ENCODE data around the gene FMNL2. TPM values are rescaled to one million over a fixed set of nuclear protein-coding genes. Genes with fewer than 3 reads are reported as not detected.

FMNL2 gene
- total RNA-seq, 3 donors from 2014 or later = 0.63 to 3.2 (median 1.4) TPM

- H3K4me3 Mint-ChIP-seq = no peak overlapping the region
- H3K36me3 Mint-ChIP-seq (ENCODE audit: insufficient read depth) = no peaks in the 10 kb centered on the region
- H3K9me3 Mint-ChIP-seq = no peaks in the 10 kb centered on the region
- DNase-seq = no peak
- no peak for ATAC-seq
- peaks cover 8% of the 10 kb centered on the region for H3K27me3 Mint-ChIP-seq (ENCODE audit: low read depth)
- no peaks in the 10 kb centered on the region for H3K4me1 Mint-ChIP-seq (ENCODE audit: low read depth)
These were observed 120.0 kb downstream of the FMNL2 start for GRCh38 chr2:152454960-152455359.

GRCh38 chr2:152455738-152456137, 120.8 kb downstream of the FMNL2 start:
- no peaks in the 10 kb centered on the region for H3K4me1 Mint-ChIP-seq (ENCODE audit: low read depth)
- ATAC-seq (no peak), DNase-seq (no peak)
- peaks cover 8% of the 10 kb centered on the region for H3K27me3 Mint-ChIP-seq (ENCODE audit: low read depth)
- no peaks in the 10 kb centered on the region for H3K9me3 Mint-ChIP-seq
- no peaks in the 10 kb centered on the region for H3K36me3 Mint-ChIP-seq (ENCODE audit: insufficient read depth)
- H3K4me3 Mint-ChIP-seq = no peak overlapping the region

- Mint-ChIP-seq H3K4me1 (ENCODE audit: low read depth) (no peaks in the 10 kb centered on the region), H3K36me3 (ENCODE audit: insufficient read depth) (no peaks in the 10 kb centered on the region), H3K27me3 (ENCODE audit: low read depth) (peaks cover 8% of the 10 kb centered on the region), H3K9me3 (no peaks in the 10 kb centered on the region), H3K4me3 (no peak overlapping the region)
- no peak for DNase-seq
- ATAC-seq = no peak
These were observed 121.3 kb downstream of the FMNL2 start for GRCh38 chr2:152456262-152456661.

GRCh38 chr2:152458441-152458940, 123.5 kb downstream of the FMNL2 start:
- Mint-ChIP-seq H3K9me3 (no peaks in the 10 kb centered on the region), H3K27me3 (ENCODE audit: low read depth) (peaks cover 4% of the 10 kb centered on the region), H3K36me3 (ENCODE audit: insufficient read depth) (no peaks in the 10 kb centered on the region), H3K4me1 (ENCODE audit: low read depth) (no peaks in the 10 kb centered on the region), H3K4me3 (no peak overlapping the region)
- DNase-seq = no peak
- ATAC-seq = no peak

DNA sequence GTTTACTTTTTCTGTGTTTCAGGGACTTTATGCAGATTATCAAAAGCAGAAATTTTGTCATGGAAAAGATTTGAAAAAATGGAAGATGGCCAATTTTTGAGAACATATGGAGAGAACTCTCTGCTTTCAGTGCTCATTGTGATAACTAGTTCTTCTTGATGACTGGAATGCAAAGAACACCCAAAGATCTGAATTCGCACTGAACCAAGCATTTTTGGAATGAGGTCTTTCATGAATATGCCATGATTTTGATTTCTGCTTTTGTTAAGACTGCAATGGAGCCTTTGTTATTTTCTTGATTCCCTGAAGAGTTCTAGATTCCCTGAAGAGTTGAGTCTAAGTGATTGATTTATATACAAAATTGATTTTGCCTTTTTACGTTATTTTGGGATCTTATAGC, 124.1 kb downstream of the FMNL2 start:
- H3K9me3 Mint-ChIP-seq = no peaks in the 10 kb centered on the region
- no peaks in the 10 kb centered on the region for H3K4me1 Mint-ChIP-seq (ENCODE audit: low read depth)
- no peak overlapping the region for H3K4me3 Mint-ChIP-seq
- peaks cover 5% of the 10 kb centered on the region for H3K27me3 Mint-ChIP-seq (ENCODE audit: low read depth)
- no peak for DNase-seq
- ATAC-seq = no peak
- no peaks in the 10 kb centered on the region for H3K36me3 Mint-ChIP-seq (ENCODE audit: insufficient read depth)

DNA sequence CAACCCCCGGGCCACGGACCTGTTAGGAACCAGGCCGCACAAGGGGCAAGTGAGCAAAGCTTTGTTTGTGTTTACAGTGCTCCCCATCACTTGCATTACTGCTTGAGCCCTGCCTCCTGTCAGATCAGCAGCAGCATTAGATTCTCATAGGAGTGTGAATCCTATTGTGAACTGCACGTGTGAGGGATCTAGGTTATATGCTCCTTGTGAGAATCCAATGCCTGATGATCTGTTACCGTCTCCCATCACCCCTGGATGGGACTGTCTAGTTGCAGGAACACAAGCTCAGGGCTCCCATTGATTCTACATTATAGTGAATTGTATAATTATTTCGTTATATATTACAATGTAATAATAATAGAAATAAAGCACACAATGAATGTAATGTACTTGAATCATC, 125.6 kb downstream of the FMNL2 start:
- no peak for ATAC-seq
- DNase-seq = no peak
- Mint-ChIP-seq H3K36me3 (ENCODE audit: insufficient read depth) (no peaks in the 10 kb centered on the region), H3K4me3 (no peak overlapping the region), H3K9me3 (no peaks in the 10 kb centered on the region), H3K4me1 (ENCODE audit: low read depth) (no peaks in the 10 kb centered on the region), H3K27me3 (ENCODE audit: low read depth) (peaks cover 6% of the 10 kb centered on the region)

DNA sequence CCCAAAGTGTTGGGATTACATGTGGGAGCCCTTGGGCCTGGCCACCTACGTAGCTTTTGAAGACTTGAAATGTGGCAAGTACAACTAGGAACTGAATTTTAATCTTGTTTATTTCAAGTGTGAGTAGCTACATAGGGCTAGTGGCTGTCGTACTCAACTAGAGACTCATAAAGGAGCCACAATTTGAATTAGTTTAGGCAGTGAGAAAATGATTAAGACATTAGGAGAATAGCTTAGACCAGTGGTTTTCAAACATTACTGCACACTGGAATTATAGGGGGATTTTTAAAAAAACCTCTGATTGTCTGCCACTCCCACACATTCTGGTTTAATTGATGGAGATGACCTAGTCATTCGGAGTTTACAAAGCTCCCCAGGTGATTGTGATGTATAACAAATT, 127.1 kb downstream of the FMNL2 start:
- no peaks in the 10 kb centered on the region for H3K9me3 Mint-ChIP-seq
- peaks cover 6% of the 10 kb centered on the region for H3K27me3 Mint-ChIP-seq (ENCODE audit: low read depth)
- no peaks in the 10 kb centered on the region for H3K4me1 Mint-ChIP-seq (ENCODE audit: low read depth)
- H3K4me3 Mint-ChIP-seq = no peak overlapping the region
- no peak for DNase-seq
- no peaks in the 10 kb centered on the region for H3K36me3 Mint-ChIP-seq (ENCODE audit: insufficient read depth)
- no peak for ATAC-seq

DNA sequence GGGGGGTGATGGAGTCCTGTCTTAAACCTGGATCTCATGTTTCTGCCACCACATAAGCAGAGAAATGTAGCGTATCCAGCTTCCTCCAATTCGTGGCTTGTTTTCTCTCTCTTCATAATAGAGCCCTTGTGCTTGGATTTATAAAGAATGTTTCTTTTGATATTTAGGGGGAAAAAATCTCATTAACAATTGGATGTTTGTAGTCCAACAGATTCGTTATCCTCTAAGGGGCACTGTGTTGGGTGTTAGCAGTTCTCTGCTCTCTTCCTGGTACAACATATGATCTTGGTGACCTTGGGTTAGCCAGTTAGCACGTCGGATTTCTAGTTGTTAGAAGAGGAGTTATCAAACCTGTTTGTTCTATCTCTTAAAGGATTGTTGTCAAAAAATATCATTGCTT, 127.8 kb downstream of the FMNL2 start:
- H3K4me1 Mint-ChIP-seq (ENCODE audit: low read depth) = no peaks in the 10 kb centered on the region
- H3K36me3 Mint-ChIP-seq (ENCODE audit: insufficient read depth) = no peaks in the 10 kb centered on the region
- H3K27me3 Mint-ChIP-seq (ENCODE audit: low read depth) = peaks cover 6% of the 10 kb centered on the region
- no peak overlapping the region for H3K4me3 Mint-ChIP-seq
- no peaks in the 10 kb centered on the region for H3K9me3 Mint-ChIP-seq
- DNase-seq = no peak
- no peak for ATAC-seq

DNA sequence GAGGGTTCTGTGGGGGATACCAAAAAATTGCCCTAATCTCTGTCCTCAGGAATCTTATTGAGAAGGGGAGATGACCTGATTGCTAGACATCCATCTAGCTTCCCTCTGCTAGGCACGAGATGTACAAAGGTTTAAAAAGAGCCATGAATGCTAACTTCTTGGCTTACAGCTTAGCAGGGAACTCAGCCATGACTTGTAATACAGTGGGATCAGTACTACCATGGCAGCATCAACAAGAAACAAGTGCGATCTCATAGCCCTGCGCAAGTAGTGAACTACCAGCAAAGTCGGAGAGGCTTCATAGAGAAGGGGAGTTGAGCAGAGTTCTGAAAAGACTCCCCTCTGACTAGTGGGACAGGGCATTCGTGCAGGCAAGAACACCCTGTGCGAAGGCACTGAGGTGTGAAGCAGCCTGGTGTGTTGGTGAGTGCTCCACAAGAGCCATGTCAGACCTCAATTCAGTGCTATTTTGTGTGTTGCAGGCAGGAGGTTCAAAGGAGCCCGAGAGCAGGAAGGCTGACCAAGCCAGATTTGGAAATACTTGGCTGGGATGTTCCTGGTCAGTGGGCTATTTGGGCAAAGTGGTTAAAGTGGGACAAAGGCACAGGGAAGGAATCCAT, 130.0 kb downstream of the FMNL2 start:
- DNase-seq = no peak
- no peak for ATAC-seq
- H3K27me3 Mint-ChIP-seq (ENCODE audit: low read depth) = peaks cover 4% of the 10 kb centered on the region
- no peak overlapping the region for H3K4me3 Mint-ChIP-seq
- H3K9me3 Mint-ChIP-seq = no peaks in the 10 kb centered on the region
- peaks cover 3% of the 10 kb centered on the region for H3K4me1 Mint-ChIP-seq (ENCODE audit: low read depth)
- no peaks in the 10 kb centered on the region for H3K36me3 Mint-ChIP-seq (ENCODE audit: insufficient read depth)

DNA sequence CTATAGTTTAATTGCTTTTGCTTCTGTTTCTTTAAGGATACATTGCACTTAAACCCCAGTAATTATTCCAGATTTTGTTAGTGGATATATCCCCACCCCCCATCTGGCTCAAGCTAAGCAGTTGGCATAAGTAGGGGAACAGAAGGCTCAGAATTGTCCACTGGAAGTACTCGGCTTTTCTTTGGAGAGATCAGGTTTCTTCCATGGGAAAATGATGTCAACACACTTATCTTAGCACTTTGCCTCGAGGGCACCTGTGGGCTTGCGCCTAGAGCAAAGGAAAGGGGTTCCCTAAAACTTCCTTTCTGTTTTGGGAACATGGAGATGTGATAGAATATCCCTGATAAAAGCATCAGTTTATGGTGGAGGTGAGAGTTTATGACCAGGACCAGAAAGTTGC, 130.6 kb downstream of the FMNL2 start:
- Mint-ChIP-seq H3K36me3 (ENCODE audit: insufficient read depth) (no peaks in the 10 kb centered on the region), H3K9me3 (no peaks in the 10 kb centered on the region), H3K27me3 (ENCODE audit: low read depth) (peaks cover 4% of the 10 kb centered on the region), H3K4me1 (ENCODE audit: low read depth) (peaks cover 3% of the 10 kb centered on the region), H3K4me3 (no peak overlapping the region)
- DNase-seq (no peak), ATAC-seq (no peak)

DNA sequence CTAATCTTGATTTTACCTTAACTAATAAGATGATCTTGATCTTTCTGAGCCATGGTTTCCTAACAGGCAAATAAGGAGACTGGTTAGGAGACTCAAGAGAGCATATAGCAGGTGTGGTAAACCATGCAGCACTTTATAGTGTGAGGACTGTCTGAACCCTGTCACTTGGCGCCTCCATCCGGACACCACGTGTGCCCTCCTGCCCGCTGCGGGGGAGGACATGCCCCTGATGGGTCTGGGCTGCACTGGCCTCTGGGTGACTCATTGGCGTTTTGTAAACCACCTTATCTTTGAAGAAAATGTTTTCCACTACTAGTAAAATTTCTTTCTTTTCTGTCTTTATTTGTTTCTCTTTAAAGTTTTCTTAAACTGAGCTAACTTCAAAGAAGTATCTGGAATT, 131.1 kb downstream of the FMNL2 start:
- H3K4me1 Mint-ChIP-seq (ENCODE audit: low read depth) = peaks cover 3% of the 10 kb centered on the region
- DNase-seq (no peak), ATAC-seq (no peak)
- no peaks in the 10 kb centered on the region for H3K36me3 Mint-ChIP-seq (ENCODE audit: insufficient read depth)
- H3K9me3 Mint-ChIP-seq = no peaks in the 10 kb centered on the region
- no peak overlapping the region for H3K4me3 Mint-ChIP-seq
- H3K27me3 Mint-ChIP-seq (ENCODE audit: low read depth) = peaks cover 4% of the 10 kb centered on the region

- DNase-seq = no peak
- H3K9me3 Mint-ChIP-seq = no peaks in the 10 kb centered on the region
- no peak for ATAC-seq
- peaks cover 2% of the 10 kb centered on the region for H3K27me3 Mint-ChIP-seq (ENCODE audit: low read depth)
- H3K36me3 Mint-ChIP-seq (ENCODE audit: insufficient read depth) = no peaks in the 10 kb centered on the region
- no peak overlapping the region for H3K4me3 Mint-ChIP-seq
- peaks cover 3% of the 10 kb centered on the region for H3K4me1 Mint-ChIP-seq (ENCODE audit: low read depth)
These were observed 132.2 kb downstream of the FMNL2 start for GRCh38 chr2:152466980-152467676.

DNA sequence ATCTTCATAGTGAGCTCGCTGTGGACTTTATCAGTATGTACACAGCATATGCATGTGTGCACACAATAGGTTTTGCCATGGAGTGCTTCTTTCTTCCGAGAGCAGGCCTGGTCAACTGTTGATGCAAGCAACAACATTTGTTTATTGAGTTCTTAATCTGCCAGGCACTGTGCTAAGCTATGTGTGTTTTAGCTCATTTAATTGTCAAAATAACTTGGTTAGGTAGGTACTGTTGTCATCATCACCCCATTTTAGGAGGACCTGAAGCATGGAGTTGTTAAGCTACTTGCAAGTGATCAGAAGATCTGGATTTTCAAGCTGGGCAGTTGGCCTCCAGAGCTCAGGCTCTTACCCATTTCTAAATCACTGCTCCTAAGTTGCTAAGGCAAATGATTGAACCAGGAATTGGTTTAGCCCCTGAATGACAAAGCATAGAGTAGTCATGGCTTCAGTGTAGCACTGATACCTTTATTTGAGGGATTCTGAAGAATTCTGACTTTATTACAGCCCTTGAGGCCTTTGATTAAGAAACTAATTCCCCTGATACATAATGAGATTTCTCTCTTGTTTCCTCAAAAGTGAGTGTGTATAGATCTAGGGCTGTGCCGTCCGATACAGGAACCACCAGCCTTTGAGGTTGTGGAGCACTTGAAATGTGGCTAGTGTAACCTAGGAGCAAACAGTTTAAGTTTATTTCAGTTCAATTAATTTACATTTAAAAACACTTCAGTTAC, 132.9 kb downstream of the FMNL2 start:
- DNase-seq (no peak), ATAC-seq (no peak)
- Mint-ChIP-seq H3K4me1 (ENCODE audit: low read depth) (peaks cover 3% of the 10 kb centered on the region), H3K9me3 (no peaks in the 10 kb centered on the region), H3K4me3 (no peak overlapping the region), H3K27me3 (ENCODE audit: low read depth) (peaks cover 2% of the 10 kb centered on the region), H3K36me3 (ENCODE audit: insufficient read depth) (no peaks in the 10 kb centered on the region)

DNA sequence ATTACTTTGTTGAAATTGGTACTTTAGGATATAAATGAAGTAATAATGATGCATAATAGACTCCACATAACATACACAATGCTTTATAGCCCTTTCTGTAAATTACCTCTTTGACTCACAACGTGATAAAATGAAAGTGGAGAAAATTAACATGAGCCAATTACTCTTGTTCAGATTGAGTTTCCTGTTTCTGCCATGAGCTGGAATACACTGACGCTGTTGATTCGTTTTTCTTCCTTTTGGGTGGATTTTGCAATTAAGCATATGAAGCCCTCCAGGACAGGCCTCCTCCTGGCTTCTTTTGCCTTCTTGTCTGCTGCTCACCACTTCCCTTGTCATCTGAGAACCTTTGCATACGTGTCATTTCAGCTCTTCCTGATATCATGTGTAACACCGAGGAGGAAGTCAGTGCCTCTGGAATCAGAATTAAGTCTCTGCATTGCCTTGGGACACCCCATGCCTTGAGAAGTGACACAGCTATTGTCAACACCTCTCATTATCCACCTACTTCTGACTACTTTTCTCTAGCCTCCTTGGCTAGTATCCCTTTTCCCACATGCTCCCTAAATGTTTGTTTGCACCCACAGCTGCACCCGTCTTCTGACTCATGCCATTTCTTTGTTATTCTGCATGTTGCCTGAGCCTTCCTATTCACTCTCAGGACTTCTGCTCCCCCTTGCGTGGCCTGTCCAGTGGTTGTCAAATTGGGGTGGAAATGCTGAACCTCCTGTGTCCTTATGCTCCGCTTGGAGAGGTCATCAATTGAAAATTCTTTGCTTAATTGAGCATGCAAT, 134.1 kb downstream of the FMNL2 start:
- Mint-ChIP-seq H3K4me1 (ENCODE audit: low read depth) (peaks cover 3% of the 10 kb centered on the region), H3K4me3 (peak overlapping the region; percentile 2), H3K9me3 (no peaks in the 10 kb centered on the region), H3K36me3 (ENCODE audit: insufficient read depth) (no peaks in the 10 kb centered on the region), H3K27me3 (ENCODE audit: low read depth) (peaks cover 1% of the 10 kb centered on the region)
- no peak for DNase-seq
- ATAC-seq = no peak
